WERI-Rb-1 (cell line): ENCODE data around the gene ZNF853.

Experiments
- DNase-seq: peaks from one replicate; pipeline ENCODE4 v3.0.0-alpha.2; 2020
- H3K27ac ChIP-seq: fragments of 250-450 bp; sonication (Bioruptor Pico); 2 replicates; pipeline ENCODE4 v1.5.1; 2020; ENCODE audit warnings: mild to moderate bottlenecking, moderate library complexity
- H3K27me3 ChIP-seq: fragments of 250-450 bp; sonication (Bioruptor Pico); 2 replicates; pipeline ENCODE4 v1.5.1; 2021; ENCODE audit warnings: mild to moderate bottlenecking, low read depth, moderate library complexity; ENCODE audit not compliant: insufficient read depth, severe bottlenecking
- H3K36me3 ChIP-seq: fragments of 250-450 bp; sonication (Bioruptor Pico); 2 replicates; pipeline ENCODE4 v1.5.1; 2020; ENCODE audit warnings: mild to moderate bottlenecking, moderate library complexity
- H3K4me3 ChIP-seq: 2 replicates; pipeline ENCODE4 v1.5.1; 2011; ENCODE audit warnings: low read depth, mild to moderate bottlenecking, control low read depth, low read length
- H3K9me3 ChIP-seq: fragments of 250-450 bp; sonication (Bioruptor Pico); 2 replicates; pipeline ENCODE4 v1.5.1; 2021; ENCODE audit warnings: mild to moderate bottlenecking, moderate library complexity; ENCODE audit not compliant: severe bottlenecking
- TF ChIP-seq, protein P1 (sequence below): IDR thresholded peaks from 2 replicates; pipeline ENCODE4 v1.5.1; 2011; ENCODE audit warnings: low read depth, mild to moderate bottlenecking, control low read depth, inconsistent platforms, low read length

Gene ZNF853

DNA sequence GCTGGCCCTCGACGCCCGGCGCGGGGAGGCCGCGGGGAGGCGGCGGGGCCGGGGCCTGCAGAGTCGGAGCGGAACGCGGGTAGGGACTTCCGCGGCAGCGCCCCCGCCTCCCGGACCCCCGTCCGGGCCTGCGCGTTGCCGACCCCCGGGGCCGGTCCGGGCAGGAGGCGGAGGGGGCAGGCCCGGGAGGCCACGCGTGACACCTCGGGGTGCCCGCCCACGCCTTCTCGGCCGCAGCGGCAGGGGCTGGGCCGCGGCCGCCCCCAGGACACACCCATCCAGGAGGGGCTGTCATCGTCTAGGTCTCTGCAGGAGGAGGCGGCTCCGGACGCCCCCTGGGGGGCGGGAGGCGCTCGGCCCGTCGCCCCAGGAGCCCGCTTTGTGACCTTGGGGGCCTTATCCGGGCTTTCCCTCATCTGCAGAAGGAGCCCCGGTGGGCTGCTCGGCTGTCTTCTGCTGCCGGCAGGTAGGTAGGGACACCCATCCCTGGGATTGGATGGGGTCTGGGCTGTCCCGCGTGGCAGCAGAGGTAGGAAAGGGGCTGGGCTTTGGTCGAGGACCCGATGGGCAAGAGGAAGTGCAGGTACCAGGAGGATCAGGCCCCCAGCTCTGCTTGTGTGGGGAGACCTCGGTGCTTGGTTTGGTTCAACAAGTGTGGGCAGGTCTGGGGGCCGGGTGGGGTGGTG is 22.3 kb downstream of the ZNF853 start:
- DNase-seq, result peak; percentile 71

DNA sequence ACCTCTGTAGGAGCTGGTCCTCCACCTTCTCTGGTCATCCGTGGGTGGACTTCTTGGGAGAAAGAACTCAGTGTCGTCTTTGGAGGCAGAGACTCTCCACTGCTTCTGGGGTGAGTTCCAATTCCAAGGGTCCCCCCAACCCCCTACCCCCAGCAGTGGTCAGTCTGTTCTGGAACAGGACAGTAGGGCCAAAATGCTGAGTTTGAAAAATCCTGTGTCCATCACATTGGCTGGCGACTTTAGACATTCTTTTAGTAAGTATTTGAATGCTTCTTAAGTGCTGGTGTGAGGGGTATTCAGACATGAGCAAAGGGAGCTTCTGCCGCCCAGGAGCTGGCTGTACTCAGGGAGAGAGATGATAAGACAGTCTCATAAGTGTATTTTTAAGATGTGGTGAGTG is 23.6 kb downstream of the ZNF853 start:
- no peak for DNase-seq
- Histone ChIP-seq H3K4me3 (no peak overlapping the region), H3K27ac (no peak overlapping the region), H3K9me3 (no peaks in the 10 kb centered on the region), H3K27me3 (no peaks in the 10 kb centered on the region), H3K36me3 (peaks cover 56% of the 10 kb centered on the region)
- TF ChIP-seq, protein P1, sequence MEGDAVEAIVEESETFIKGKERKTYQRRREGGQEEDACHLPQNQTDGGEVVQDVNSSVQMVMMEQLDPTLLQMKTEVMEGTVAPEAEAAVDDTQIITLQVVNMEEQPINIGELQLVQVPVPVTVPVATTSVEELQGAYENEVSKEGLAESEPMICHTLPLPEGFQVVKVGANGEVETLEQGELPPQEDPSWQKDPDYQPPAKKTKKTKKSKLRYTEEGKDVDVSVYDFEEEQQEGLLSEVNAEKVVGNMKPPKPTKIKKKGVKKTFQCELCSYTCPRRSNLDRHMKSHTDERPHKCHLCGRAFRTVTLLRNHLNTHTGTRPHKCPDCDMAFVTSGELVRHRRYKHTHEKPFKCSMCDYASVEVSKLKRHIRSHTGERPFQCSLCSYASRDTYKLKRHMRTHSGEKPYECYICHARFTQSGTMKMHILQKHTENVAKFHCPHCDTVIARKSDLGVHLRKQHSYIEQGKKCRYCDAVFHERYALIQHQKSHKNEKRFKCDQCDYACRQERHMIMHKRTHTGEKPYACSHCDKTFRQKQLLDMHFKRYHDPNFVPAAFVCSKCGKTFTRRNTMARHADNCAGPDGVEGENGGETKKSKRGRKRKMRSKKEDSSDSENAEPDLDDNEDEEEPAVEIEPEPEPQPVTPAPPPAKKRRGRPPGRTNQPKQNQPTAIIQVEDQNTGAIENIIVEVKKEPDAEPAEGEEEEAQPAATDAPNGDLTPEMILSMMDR, result no peak

More for the DNA sequence above, 22.3 kb downstream of the ZNF853 start:
- Histone ChIP-seq H3K4me3 (peak overlapping the region; percentile 41), H3K27me3 (no peaks in the 10 kb centered on the region), H3K9me3 (no peaks in the 10 kb centered on the region), H3K36me3 (peaks cover 42% of the 10 kb centered on the region), H3K27ac (peak overlapping the region; percentile 47)
- TF ChIP-seq, protein P1, result peak; percentile 65

DNA sequence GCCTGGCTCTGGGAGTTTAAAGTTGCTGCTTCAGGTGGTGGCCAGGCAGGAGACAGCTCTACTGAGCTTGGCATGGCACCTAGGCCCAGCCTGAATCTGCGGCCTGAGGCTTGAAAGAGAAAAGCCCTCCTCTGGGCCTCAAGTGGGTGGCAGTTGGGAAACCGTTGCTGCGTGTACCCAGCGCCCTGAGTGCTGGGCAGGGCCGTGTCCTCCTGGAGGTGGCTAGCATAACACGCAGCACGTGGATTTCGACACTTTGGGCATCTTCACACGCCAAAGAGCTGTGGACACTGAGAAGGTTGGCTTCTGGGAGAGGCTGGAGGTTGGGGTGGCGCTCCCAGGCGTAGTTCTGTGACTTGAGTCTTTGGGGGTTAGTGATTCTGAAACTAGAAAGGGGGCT is 24.2 kb downstream of the ZNF853 start:
- TF ChIP-seq, protein P1, result no peak
- no peak overlapping the region for H3K4me3 ChIP-seq
- no peaks in the 10 kb centered on the region for H3K27me3 ChIP-seq
- no peak overlapping the region for H3K27ac ChIP-seq
- no peak for DNase-seq
- no peaks in the 10 kb centered on the region for H3K9me3 ChIP-seq
- peaks cover 62% of the 10 kb centered on the region for H3K36me3 ChIP-seq

DNA sequence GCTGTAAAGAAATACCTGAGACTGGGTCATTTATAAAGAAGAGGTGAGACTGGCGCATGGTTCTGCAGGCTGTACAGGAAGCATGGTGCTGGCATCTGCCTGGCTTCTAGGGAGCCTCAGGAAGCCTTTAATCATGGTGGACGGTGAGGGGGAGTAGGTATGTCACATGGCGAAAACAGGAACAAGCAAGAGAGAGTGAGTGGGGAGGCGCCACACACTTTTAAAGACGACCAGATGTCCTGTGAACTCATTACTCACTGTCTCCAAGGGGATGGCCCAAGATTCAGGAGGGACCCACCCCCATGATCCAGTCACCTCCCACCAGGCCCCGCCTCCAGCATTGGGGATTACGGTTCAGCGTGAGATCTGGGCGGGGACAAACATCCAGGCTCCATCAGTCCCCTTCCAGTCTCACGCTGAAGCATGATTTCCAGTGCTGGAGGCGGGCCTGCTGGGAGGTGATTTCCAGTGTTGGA is 24.9 kb downstream of the ZNF853 start:
- H3K9me3 ChIP-seq, result no peaks in the 10 kb centered on the region
- H3K27me3 ChIP-seq, result no peaks in the 10 kb centered on the region
- peak; percentile 68 for DNase-seq
- H3K36me3 ChIP-seq, result peaks cover 68% of the 10 kb centered on the region
- H3K27ac ChIP-seq, result no peak overlapping the region; the same call in 1 of the 2 replicates
- TF ChIP-seq, protein P1, result no peak
- no peak overlapping the region for H3K4me3 ChIP-seq

DNA sequence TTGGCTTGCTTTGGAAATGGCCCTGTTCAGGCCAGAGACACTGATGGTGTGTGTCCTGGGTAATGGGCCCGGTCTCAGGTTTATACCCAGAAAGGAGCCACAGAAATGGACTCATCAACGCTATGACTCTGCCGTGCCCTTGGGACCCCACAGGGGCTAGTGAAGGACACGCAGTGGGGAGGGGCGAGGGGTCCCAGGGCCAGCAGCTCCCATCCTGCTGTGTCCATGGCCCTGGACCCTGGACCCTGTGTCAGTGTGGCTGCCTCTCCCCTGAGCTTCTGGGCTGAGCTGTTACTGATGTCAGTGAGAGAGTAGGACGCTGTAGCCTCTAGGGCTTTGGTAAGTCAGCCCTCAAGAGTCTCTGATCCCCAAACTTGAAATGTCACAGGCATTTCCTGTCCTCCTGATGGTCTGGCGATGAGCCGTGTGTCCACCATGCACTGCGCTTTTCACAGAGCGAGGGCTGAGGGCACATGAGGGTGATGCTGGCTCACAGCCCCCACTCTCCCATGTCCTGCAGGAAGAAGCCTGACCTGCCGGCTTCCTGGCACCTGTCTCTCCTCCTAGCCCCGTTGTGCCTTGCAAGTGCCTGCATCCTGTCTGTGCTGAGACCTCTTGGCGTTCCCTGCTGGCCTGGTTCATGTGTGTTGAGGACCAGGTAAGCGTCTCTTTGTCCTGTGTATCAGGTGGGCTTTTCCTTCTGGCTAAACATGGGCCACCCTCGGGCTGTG is 26.1 kb downstream of the ZNF853 start:
- no peaks in the 10 kb centered on the region for H3K9me3 ChIP-seq
- H3K4me3 ChIP-seq, result no peak overlapping the region
- H3K27me3 ChIP-seq, result no peaks in the 10 kb centered on the region
- peaks cover 79% of the 10 kb centered on the region for H3K36me3 ChIP-seq
- TF ChIP-seq, protein P1, result no peak
- DNase-seq, result no peak
- no peak overlapping the region for H3K27ac ChIP-seq
